GM19324 (cell line): ENCODE results near the gene TBC1D22A.

ENCODE experiments used
- ATAC-seq: cut with Tn5 transposase; IDR thresholded peaks from one replicate; pipeline ENCODE4 v1.9.1; 2021; ENCODE audit warnings: mild to moderate bottlenecking, moderate library complexity; ENCODE audit not compliant: unreplicated experiment, low FRiP score

The TBC1D22A gene

DNA sequence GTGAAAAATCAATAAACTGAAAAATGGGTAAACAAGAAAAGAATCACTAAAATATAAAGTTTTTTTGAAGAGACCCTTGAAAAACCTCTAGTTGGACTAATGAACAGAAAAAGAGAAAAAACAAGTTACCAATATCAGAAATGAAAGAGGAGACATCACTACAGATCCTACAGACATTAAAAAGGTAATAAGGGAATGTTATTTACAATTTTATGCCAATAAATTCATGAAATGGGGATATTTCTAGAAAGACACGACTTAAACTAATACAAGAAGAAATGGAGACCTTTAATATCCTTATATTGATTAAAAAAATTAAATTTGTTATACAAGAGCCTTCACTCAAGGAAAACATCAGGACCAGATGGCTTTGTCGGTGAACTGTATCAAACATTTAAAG lies 109.4 kb downstream of the TBC1D22A start:
- no peak for ATAC-seq

DNA sequence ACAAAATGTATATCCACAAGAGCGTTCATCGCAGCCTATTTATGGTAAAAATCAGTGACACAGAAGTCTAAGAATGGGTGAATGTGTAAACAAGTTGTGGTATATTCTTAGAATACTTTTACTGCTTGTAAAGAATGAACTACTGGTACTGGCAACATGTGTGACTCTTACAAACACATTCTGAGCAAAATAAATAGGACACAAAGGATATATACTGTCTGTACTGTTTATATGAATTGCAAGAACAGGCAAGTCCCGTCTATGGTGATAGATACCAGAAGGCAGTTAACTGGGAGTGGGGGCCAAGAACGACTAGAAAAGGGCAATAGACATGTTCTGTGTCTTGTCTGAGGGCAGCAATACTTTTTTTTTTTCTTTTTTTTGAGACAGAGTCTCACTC lies 112.6 kb downstream of the TBC1D22A start:
- no peak for ATAC-seq

DNA sequence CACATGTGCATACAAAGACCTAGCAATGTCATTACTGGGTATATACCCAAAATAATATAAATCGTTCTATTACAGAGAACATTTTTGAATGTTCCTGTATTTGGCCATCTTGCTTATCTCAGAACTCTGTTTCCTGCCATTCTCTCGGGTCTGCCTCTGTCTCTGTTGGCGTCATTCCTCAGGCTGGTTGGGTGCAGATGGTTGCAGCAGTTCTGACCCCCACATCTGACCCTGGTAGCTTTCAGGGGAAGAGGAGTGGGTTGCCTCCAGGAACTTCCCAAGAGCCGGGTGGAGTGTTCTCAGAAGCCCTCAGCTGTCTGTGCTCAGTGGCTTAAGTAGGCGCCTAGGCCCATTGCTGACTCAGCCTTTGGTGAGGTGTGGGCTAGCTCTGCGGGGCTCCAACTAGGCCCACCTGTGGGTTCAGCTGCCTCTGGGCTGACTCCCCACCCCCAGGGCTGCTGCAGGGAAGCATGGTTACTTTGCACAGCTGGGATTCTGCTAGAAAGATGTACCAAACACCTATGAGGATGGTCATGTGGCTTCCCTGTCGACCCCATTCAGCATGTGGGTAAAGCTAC lies 114.0 kb downstream of the TBC1D22A start:
- no peak for ATAC-seq

DNA sequence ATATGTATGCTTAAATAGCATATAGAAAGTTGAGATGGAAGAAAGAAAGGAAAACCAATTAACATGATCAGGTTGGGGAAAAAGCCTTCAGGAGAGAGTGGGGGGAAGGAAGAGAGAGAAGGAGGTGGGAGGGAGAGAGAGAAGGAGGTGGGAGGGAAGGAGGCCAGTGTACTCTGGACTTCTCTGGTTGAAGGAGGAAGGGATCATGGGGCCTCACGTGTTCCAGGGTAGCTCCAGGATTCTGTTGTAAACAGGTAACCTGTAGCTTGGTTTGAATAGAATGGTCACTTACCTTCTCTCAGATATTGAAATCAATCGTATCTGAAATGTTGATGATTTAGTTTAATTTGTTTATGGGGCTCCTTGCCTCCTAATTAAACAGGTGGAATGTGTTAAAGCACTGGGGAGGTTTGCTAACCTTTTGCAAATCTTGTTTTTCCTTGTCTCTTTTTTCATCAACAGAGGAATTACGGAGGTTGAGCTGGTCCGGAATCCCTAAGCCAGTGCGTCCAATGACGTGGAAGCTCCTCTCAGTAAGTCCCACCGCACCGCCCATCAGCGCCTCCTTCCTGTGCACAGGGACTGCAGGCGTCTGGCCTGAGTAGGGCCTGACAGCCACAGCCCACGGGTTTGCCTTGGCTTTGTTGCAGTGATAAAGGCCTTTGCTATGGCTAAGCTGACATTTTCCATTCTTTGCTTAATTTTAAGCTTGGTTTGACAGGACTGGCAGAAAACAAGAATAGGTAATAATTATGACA lies 115.9 kb downstream of the TBC1D22A start:
- no peak for ATAC-seq

DNA sequence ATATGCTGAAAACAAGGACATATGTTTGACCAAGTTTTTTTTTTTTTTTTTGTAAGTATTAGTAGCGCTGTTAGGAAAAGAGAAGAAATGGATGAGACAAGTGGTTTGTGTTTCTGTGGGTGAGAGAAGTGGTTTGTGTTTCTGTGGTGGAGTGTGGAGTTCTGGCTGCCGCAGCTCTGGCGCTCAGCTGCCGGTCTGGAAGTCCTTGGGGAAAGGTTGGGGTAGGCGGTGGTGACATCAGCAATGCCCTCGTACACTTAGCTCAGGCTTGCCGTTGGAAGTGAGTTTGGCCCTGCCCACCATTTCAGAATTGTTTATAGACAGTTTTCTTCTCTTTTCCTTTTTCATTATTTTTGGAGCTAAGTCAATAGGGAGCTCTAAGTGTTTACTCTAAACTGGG lies 116.6 kb downstream of the TBC1D22A start:
- ATAC-seq = no peak

DNA sequence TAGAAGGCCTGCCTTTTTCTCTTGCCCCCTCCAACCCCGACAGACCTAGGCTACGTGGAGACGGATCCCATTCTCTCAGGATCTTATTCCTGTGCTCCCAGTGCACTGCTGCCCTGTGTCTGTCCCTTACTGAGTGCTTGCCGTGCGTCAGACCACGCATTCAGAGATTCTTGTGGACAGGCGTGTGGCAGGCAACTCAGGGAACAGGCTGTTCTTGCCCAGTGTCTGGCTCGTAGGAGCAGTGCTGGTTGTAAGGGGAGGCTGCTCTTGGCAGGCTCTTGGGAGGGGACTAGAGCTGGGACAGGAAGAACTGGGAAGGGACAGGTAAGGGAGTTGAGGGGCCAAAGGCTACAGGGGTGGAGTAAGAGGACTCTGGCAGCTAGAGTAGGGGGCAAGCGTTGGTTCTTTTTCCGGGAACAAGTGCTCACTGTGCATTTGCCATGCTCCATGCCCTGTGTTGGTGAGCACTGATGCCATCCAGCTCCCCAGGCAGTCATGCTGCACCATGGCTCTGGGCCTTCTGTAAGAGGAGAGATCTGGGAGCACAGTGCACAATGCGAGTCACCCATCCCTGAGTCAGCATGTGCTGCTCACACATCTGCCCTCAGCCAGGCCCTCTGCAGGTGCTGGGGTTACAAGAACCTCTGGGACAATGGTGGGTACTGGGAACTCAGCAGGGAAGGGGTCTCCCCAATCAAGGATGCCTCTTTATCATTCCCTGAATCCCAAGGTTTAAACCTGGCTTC lies 119.1 kb downstream of the TBC1D22A start:
- ATAC-seq = no peak

DNA sequence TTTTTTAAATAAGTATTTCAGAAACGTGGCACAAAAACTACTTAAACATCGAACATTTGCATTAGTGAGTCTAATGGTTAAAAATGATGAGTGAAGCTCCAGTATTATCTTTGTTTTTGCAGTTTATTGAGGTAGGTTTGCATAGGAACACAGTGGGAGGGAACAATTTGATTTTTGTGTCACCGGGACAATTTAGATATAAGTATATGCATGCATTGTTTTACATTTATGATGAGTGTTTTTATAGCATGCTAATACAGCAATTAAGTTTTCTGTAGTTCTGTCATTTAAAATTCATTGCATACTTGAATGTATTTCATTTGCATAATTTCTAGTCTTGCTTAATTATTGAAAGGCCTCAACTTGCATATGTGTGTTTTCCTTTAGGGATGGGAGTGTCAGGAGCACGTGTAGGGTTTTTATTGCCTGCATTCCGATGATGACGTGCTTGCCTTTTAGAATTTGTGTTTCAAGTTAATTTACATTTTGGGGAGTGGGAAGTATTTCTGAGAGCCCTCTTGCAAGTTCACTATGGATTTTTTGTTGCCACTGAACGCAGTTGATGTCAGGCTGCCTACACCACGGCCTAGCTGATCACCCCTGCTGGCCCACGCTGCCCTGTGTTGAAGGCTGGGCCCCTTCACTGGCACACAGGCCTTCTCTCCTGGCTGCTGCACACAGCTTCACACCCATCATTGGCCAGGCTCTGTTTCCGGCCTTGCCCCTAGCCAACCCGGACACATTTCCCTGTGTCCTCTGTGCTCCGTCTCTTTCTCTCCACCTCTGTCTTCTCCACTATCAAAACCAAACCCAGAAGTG lies 120.9 kb downstream of the TBC1D22A start:
- ATAC-seq = no peak

DNA sequence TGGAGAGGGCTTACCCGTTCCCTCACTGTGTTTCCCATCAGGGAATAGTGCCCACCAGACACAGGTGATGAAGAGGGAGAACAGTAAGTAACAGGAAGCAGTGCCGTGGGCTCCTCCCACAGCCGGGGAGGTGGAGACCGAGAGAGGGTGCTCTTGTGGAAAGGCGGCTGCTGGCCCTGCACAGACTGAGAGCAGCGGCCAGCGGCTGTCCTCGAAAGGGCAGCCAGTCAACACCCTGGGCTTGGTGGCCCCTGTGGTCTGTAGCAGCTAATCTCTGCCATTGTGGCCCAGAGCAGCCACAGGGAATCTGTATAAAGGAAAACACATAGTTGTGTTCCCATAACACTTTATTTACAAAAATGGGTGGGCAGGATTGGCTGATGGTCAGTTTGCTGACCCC lies 121.9 kb downstream of the TBC1D22A start:
- no peak for ATAC-seq

DNA sequence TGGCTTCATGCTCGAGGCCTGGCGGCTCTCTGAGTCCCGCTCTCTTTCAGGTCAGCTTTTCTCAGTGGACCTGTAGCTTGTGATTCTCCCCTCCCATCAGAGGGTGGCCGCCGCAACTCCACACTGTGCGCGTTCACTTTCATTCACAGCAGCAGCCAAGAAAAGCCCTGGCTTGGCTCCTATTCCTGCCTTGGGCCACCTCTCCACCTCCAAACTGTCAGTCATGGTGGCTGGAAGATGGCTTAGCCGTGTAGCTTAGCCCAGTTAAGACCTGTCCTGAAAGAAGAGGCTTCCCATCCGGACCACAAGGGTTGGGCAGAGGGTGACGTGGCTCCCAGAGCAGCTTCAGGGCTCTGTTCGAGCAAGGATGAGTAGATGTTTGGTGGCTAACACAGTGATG lies 125.5 kb downstream of the TBC1D22A start:
- ATAC-seq = no peak

DNA sequence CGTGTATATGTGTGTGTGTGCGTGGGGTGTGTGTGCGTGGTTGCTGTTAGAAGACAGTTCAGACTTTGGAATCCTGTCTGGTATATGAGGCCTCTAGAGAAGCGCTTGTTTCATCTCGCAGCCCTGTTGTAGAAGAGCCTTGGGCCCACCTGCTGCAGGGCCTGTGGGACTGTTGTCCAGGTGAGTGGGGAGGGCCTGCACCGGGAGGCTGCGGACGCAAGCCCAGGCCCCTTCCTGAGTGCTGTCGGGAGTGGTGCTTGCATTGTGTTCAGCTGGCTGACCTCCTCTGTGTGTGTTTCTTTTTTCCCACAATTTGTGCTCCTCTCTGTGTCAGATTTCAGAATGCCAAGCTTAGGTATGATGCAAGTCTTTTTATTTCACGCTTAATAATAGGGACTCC lies 128.4 kb downstream of the TBC1D22A start:
- ATAC-seq = no peak

DNA sequence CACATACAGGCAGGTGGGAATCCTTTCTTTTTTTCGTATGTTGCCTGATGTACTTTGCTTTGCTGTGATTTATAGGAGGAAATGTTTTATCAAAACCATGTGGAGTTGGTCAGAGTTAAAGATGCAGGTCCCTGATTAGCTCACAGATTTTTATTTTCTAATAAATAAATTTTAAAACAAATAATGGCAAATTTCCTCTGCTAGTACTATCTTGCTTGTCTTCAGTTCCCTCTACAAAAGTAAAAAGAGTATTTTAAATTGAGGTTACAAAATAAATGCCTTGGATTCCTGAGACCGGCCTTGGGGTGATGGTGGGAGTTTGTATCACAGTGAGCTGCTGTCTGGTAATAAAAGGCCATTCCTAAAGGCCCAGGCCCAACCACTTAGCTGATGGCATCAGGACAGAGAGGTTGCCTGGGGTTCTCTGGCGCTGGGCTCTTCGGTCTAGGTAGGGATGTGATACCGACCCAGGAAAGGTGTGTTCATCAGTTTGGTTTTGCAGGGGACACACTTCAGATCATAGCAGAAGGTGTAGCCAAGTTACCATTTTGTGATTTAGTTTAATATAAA lies 129.0 kb downstream of the TBC1D22A start:
- ATAC-seq = no peak

DNA sequence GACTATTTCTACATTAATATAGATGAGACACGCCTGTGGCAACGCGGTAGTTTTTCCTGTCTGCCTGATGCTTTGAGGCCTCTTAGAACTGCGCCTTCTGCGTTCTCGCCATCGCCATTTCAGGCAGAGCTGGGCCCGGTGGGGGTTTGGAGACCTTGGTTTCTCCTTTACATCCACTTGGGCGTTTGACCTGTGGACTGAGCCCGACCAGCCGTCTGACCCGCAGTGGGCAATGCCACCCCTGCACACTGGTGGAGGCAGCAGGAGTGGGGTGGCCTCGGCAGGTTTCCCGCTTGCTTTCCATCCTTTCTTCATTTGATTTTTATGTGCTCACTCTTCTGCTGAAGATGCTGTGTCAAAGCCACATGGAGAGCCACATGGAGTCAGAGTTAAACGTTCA lies 130.4 kb downstream of the TBC1D22A start:
- ATAC-seq = no peak

DNA sequence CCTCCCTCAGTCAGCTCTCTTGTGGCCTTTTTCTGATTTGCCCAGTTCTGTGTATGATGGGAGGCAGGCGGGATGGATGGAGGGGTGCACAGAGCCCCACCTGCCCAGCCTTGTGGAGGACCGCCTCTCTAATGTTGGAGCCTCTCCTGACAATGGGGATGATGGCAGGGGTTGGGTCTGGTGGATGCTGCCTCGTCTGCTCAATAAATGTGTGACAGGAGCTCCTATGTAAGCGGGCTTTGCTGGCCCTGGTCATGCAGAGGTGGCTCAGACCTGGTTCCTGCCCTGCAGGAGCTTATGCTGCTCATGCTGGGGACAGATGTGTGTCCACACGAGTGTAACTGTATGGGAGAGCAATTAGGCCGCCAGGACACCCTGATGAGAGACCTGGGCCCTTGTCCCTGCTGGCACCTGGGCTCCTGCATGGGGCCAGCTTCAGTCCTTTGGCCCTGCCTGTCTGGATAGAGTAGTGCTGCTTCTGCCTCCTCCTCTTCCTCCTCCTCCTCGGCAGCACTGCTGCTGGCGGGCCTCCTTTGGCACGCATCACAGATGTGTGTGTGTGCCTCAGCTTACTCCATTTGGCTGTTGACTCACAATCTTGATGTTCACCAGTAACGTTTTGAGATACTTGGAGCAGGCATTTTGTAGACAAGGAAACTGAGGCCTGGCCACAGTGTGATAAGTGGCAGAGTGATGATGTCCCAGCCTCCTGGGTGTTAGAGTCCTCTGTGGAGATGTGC lies 131.0 kb downstream of the TBC1D22A start:
- no peak for ATAC-seq

DNA sequence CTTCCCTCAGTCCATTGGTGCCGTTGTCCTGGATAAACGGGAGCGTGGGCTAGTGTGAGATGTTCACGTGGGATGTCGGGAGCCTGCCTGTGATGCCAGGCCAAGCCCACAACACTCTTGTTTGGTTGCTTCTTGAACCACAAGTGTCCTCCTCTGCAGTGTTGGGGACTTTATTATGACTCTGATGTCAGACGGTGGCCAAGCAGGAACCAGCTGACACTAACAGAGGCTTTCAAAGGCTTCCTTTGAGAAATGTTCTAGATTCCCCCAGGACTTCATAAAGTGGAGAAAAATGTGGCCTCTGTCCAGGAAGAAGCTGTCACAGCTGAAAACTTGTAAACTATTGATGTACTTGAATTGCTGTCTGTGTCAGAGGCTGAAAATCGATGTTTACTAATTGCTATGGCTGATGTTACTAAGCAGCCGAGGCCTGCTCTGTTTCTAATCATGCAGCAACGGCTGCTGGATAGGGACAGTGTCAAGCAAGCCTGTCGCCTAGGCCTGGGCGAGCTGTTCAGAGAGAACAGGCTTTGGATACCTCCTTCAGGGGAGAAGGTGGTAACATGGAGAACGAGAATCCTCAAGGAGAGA lies 131.7 kb downstream of the TBC1D22A start:
- no peak for ATAC-seq

DNA sequence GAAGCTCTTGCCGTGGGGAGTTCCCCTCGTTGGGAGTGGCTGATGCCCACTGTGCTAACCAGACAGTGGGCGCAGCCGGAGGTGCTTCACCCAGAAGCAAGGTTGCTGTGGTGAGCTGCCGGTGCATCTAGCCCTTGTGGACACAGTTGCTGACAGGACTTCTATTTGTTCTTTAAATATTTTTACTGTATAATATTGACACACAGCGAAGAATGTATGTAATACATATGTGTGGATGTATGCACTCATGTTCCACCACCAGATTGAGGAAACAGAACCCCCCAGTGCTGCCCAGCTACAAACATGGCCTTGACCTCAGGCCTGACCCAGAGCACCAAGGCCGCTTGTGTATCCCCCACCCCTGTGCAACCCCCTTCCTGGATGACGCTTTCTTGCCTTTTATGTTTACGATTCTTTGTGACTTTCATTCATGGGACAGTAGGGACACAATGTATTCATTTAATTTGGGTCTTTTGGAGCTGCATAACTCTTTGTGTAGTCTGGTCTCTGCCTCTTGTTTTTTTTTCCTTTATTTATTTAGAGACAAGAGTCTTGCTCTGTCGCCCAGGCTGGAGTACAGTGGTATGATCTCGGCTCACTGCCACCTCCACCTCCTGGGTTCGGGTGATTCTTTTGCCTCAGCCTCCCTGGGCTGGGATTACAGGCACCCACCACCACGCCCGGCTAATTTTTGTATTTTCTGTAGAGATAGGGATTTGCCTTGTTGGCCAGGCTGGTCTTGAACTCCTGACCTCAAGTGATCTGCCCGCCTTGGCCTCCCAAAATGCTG lies 132.6 kb downstream of the TBC1D22A start:
- ATAC-seq = no peak

DNA sequence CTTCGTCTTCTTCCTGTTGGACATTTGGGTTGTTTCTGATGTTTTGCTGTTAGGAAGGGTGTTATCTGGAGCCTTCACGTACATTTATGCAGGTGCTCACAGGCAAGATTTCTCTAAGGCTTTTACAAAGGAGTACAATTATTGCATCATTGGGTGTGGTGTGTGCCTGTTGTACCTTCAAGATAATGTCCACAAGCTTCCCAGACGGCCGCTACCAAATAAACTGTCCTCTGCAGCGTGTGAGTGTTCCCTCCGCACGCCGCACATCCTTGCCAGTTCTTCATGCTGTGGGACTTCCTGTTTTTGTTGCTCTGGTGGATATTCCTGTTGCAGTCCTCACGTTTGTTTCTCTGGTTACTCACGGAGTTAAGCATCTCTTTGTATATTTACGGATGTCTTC lies 133.3 kb downstream of the TBC1D22A start:
- no peak for ATAC-seq

DNA sequence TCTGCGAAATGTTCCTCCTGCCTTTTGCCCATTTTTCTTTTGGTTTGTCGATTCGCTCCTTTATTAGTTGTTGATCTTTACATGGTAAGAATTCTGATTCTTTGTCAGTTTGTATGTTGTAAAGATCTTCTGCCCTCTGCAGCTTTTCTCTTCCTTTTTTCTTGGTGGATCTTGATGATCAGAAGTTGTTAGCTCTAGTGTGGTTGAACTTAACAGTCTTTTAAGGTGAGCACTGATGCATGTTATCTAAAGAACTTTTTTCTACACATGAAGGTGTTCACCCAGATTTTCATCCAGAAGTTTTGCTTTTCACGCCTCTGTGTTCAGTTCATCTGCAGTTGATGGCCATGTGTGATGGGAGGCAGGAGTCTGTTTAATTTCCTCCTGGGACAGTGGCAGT lies 133.7 kb downstream of the TBC1D22A start:
- no peak for ATAC-seq

DNA sequence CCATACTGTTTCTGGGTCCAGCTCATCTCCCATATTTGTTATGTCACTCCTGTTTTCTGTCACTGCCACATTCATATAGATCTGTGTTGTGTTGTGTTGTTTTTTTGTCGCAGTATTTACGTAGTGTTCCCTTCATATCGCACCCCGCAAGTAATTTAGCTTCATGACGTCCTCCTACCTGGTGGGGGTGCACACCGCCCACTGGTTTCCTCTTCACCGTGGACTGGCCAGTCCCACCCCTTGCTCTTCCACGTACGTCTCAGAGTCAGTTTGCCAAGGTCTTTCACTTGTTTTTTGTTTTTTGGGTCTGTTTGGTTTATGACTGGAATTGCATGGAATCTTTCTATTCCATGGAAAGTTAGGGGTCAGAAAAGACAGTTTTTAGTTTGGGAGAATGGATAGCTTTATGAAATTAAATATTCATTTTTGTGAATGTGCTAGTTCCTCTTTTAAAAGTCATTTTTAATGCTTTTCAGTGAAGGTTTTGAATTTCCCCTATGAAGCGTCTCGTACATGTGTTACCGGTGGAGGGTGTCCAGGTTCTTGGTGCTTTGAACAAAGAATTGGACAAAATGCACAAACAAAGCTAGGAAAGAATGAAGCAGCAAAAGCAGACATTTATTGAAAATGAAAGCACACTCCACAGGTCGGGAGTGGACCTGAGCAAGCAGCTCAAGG lies 134.3 kb downstream of the TBC1D22A start:
- no peak for ATAC-seq
